Ascending aorta (tissue), 2 donors: ENCODE measurements around the gene TYW1. TPM values are rescaled to one million over a fixed set of nuclear protein-coding genes. Genes with fewer than 3 reads are reported as not detected.
"Not testable (repeated sequence)": the region's sequence is repeated elsewhere in the genome, so short reads cannot be mapped to it uniquely, and the experiment has no call there.

Experiments
- DNase-seq, 2 donors: peaks; one replicate each; pipeline ENCODE4 v3.0.0-alpha.2; 2019; ENCODE audit warnings: low spot score in 2 of 2
- H3K27ac ChIP-seq, 2 donors: fragments of 200-600 bp; sonication (generic); one replicate each; pipeline ENCODE4 v1.5.1; 2016 to 2017; ENCODE audit warnings: mild to moderate bottlenecking in 1 of 2
- H3K27me3 ChIP-seq: fragments of 200-600 bp; sonication (generic); one replicate; pipeline ENCODE4 v1.5.1; 2017
- H3K36me3 ChIP-seq, 2 donors: fragments of 200-600 bp; sonication (generic); one replicate each; pipeline ENCODE4 v1.5.1; 2016
- H3K4me1 ChIP-seq, 2 donors: fragments of 200-600 bp; sonication (generic); one replicate each; pipeline ENCODE4 v1.5.1; 2016 to 2017; ENCODE audit warnings: mild to moderate bottlenecking in 1 of 2
- H3K4me3 ChIP-seq, 2 donors: fragments of 200-600 bp; sonication (generic); one replicate each; pipeline ENCODE4 v1.5.1; 2016 to 2017; ENCODE audit warnings: mild to moderate bottlenecking in 1 of 2
- H3K9me3 ChIP-seq, 2 donors: fragments of 200-600 bp; sonication (generic); one replicate each; pipeline ENCODE4 v1.5.1; 2016
- CTCF ChIP-seq, 3 experiments: fragments of 200-600 bp in 2 of 3; fragments of 450-650 bp in 1 of 3; sonication (generic) in 2 of 3; IDR thresholded peaks; one replicate each; pipeline ENCODE4 v1.5.1; 2016 to 2019; ENCODE audit warnings: antibody characterized with exemption in 3 of 3, mild to moderate bottlenecking in 1 of 3, moderate library complexity in 1 of 3
- intact Hi-C: fragments of 100-400 bp; cut with DNase I; formaldehyde crosslinking; loops from one replicate; pipeline ENCODE4 v1.15.1; 2023
- total RNA-seq: library from RNA; depleted of rRNA; stranded (reverse); fragments of >200 nt; gene quantifications from one replicate; pipeline ENCODE4 v1.1.0, GENCODE V29; 2016

Gene TYW1
- total RNA-seq, 1 donor from 2014 or later: 2.1 TPM

DNA sequence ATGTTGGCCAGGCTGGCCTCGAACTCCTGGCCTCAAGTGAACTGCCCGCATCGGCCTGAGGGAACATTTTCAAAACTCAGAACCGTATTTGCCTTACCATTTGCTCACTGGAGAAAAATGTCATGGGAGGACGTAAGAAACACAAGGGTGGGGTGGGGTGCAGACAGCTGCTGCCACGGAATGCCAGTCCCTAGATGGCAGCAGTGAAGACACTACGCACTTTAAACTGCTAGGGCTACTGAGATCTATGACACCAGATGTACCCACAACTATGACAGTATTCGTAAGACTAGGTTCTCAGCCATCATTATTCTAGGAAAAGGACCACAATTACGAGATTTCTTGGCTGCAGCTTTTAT lies 2.0 kb upstream of the TYW1 start:
- intact Hi-C loops: loop anchor here (1.0 to 5.0 kb wide), 7 partner anchors 72 to 1122 kb away; partner anchors contain the start of genes KCTD7, RABGEF1, TMEM248 and VKORC1L1
- Histone ChIP-seq H3K36me3 (peaks cover 36 to 47% of the 10 kb centered on the region in 2 donors), H3K27ac (peak overlapping the region; percentile 98 to 99), H3K4me1 (peaks cover 7 to 24% of the 10 kb centered on the region in 2 donors), H3K4me3 (peak overlapping the region; percentile 75 to 82)
- TF ChIP-seq CTCF (IDR thresholded peaks at IDR 0.05): peak in 2 of 3 experiments; percentile 16 to 40
- DNase-seq: peak; percentile 36 to 92
- not testable (repeated sequence) for H3K27me3 ChIP-seq, H3K9me3 ChIP-seq

DNA sequence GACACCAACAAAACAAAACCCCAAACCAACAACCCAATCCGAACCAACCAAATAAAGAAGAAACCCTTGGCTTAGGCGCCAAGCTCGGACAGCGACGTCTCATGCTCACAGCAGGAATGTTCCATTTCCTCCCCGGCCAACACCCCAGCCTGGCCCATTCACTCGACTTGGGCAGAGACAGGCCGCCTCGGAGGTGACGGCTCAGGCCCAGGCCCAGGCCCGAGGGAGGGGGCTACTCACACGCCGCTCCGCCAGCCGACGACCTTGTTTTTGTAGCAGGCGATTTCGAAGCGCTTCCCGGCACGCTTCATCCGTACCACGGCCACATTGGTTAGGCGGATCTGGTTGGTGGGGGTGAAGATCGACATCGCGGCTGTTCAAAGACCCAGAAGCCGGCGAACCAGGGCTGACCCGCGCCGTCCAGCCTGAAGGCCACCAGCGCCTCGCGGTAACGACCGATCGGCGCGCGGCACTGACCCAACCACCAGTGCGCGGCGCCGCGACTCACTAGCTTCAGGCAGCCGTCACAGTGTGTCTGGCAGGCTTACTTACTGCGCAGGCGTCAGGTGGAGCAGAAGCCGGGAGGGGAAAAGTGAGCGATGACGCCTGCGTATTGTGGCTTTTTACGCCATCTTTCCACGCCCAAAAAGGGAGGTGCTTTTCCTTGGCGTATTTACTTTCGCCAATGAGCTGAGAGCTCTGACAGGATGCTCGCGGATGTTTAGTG lies 1.4 kb upstream of the TYW1 start, which contains the start of gene SBDS:
Gene SBDS (minus strand): TSS at position 537 of the 727 bp plus-strand sequence. CDS start 169 bp downstream, at position 368.
- not testable (repeated sequence) for H3K9me3 ChIP-seq, H3K27me3 ChIP-seq
- intact Hi-C loops: loop anchor here (1.0 to 5.0 kb wide), 7 partner anchors 73 to 1123 kb away; partner anchors contain the start of genes KCTD7, RABGEF1, TMEM248 and VKORC1L1
- Histone ChIP-seq H3K36me3 (peaks cover 32 to 44% of the 10 kb centered on the region in 2 donors), H3K4me3 (peak within 1 kb of the TSS; percentile 75 to 82), H3K4me1 (peaks cover 7 to 24% of the 10 kb centered on the region in 2 donors), H3K27ac (peak within 1 kb of the TSS; percentile 98 to 99)
- peak; percentile 86 to 98 for DNase-seq

- H3K27ac ChIP-seq, H3K4me1 ChIP-seq, H3K27me3 ChIP-seq, DNase-seq, H3K4me3 ChIP-seq, intact Hi-C loops, H3K9me3 ChIP-seq: not testable (repeated sequence)
- peak in 2 of 3 experiments; percentile 34 to 51 for TF ChIP-seq CTCF (IDR thresholded peaks at IDR 0.05)
- H3K36me3 ChIP-seq: peaks cover 0 to 22% of the 10 kb centered on the region in 2 donors
Observed at GRCh38 chr7:67000601-67001258, 4.1 kb downstream of the TYW1 start.

DNA sequence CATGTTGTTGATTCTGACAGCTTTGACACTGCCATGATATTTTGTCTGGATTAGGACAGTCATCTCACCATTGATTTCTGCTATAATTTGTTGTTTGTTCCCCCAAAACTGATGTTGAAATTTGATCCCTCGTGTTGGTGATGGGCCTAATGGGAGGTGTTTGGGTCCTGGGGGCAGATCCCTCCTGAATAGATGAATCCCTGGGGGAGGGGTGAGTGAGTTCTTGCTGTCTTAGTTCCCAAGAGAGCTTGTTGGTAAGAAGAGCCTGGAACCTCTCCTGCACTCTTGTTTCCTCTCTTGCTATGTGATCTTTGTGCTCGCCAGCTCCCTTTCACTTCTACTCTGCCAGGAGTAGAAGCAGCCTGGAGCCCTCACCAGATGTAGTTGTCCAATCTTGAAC lies 7.5 kb downstream of the TYW1 start:
- H3K27me3 ChIP-seq, H3K4me1 ChIP-seq, H3K4me3 ChIP-seq, intact Hi-C loops, H3K27ac ChIP-seq, DNase-seq, H3K9me3 ChIP-seq: not testable (repeated sequence)
- H3K36me3 ChIP-seq: peaks cover 15 to 41% of the 10 kb centered on the region in 2 donors

- peaks cover 34 to 61% of the 10 kb centered on the region in 2 donors for H3K36me3 ChIP-seq
- no peak for TF ChIP-seq CTCF (IDR thresholded peaks at IDR 0.05)
- H3K9me3 ChIP-seq: no peaks in the 10 kb centered on the region
- no peaks in the 10 kb centered on the region for H3K4me1 ChIP-seq
- intact Hi-C loops: no loop called here
- DNase-seq: no peak
- no peak overlapping the region for H3K27ac ChIP-seq
- H3K4me3 ChIP-seq: no peak overlapping the region
- no peaks in the 10 kb centered on the region for H3K27me3 ChIP-seq
Observed at GRCh38 chr7:67006965-67007364, 10.3 kb downstream of the TYW1 start.

- Histone ChIP-seq H3K4me3 (no peak overlapping the region), H3K9me3 (no peaks in the 10 kb centered on the region), H3K27me3 (no peaks in the 10 kb centered on the region), H3K27ac (no peak overlapping the region), H3K4me1 (no peaks in the 10 kb centered on the region), H3K36me3 (peaks cover 34 to 71% of the 10 kb centered on the region in 2 donors)
- no peak for DNase-seq
- intact Hi-C loops: no loop called here
- no peak for TF ChIP-seq CTCF (IDR thresholded peaks at IDR 0.05)
Observed at GRCh38 chr7:67008260-67008659, 11.6 kb downstream of the TYW1 start.

- H3K27me3 ChIP-seq, H3K9me3 ChIP-seq, H3K27ac ChIP-seq, intact Hi-C loops, H3K4me1 ChIP-seq, H3K4me3 ChIP-seq, DNase-seq: not testable (repeated sequence)
- peaks cover 37 to 78% of the 10 kb centered on the region in 2 donors for H3K36me3 ChIP-seq
Observed at GRCh38 chr7:67009677-67010076, 13.0 kb downstream of the TYW1 start.

- H3K27me3 ChIP-seq, H3K27ac ChIP-seq, H3K9me3 ChIP-seq, DNase-seq, H3K4me3 ChIP-seq, intact Hi-C loops, H3K4me1 ChIP-seq: not testable (repeated sequence)
- peaks cover 38 to 74% of the 10 kb centered on the region in 2 donors for H3K36me3 ChIP-seq
Observed at GRCh38 chr7:67014076-67014622, 17.5 kb downstream of the TYW1 start.

DNA sequence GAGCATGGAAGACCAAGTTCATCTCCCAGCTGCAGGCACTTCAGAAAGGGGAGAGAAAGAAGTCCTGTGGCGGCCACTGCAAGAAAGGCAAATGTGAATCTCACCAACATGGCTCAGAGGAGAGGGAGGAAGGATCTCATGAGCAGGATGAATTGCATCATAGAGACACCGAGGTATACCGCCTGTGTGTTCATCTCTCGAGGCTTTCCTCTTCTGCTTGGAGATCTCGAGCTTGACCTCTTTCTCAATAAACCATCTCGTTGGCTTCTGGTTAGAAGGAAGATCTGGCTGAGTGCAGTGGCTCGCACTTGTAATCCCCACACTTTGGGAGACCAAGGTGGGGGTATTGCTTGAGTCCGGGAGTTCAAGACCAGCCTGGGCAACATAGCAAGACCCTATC lies 21.3 kb downstream of the TYW1 start:
- intact Hi-C loops, DNase-seq, H3K27ac ChIP-seq, H3K4me1 ChIP-seq, H3K9me3 ChIP-seq, H3K27me3 ChIP-seq, H3K4me3 ChIP-seq: not testable (repeated sequence)
- peaks cover 35 to 66% of the 10 kb centered on the region in 2 donors for H3K36me3 ChIP-seq
